GM18508 (cell line): ENCODE measurements around the gene STAC3.

ENCODE experiments used
- ATAC-seq: cut with Tn5 transposase; IDR thresholded peaks from one replicate; pipeline ENCODE4 v1.9.1; 2021; ENCODE audit warnings: moderate number of reproducible peaks; ENCODE audit not compliant: insufficient read depth, unreplicated experiment

The STAC3 gene

DNA sequence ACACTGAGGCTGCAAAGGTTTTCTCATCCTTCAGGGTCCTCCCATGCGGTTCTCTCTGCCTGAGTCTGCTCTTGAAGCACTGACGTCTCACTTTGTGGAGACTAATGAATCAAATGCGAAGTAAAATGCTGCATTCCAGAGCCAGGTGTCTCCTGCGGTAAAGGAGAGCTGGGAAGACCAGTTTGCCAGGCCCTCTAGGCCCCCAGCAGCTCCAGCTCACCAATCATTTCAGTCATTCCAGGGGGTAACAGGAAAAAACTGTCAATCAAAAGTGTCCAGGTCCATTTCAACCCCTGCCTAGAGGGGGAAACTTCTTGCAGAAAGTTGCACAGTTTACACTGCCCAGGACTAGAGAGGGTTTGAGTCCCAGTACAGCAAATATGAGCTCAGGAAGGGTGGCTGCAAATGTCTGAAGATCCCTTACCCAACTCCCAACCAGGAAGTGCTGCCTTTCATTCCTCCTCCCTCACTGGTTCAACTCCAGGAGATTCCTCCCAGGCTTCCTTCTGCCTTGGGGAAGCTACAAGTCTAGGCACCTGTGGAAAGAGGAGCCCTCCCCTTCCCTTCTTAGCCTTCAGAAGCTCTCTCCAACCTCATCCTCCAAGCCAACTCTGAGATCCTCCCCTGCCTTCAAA lies 37.1 kb downstream of the STAC3 start:
- no peak for ATAC-seq

- no peak for ATAC-seq
Measured at GRCh38 chr12:57213058-57213715, 37.8 kb downstream of the STAC3 start.

- no peak for ATAC-seq
Measured at GRCh38 chr12:57212701-57213057, 38.3 kb downstream of the STAC3 start.

GRCh38 chr12:57211791-57212700 lies 38.9 kb downstream of the STAC3 start:
- ATAC-seq: no peak

- no peak for ATAC-seq
Measured at GRCh38 chr12:57210926-57211692, 39.9 kb downstream of the STAC3 start.

GRCh38 chr12:57210461-57210860 lies 40.5 kb downstream of the STAC3 start:
- no peak for ATAC-seq

- ATAC-seq: no peak
Measured at GRCh38 chr12:57209916-57210315, 41.1 kb downstream of the STAC3 start.

DNA sequence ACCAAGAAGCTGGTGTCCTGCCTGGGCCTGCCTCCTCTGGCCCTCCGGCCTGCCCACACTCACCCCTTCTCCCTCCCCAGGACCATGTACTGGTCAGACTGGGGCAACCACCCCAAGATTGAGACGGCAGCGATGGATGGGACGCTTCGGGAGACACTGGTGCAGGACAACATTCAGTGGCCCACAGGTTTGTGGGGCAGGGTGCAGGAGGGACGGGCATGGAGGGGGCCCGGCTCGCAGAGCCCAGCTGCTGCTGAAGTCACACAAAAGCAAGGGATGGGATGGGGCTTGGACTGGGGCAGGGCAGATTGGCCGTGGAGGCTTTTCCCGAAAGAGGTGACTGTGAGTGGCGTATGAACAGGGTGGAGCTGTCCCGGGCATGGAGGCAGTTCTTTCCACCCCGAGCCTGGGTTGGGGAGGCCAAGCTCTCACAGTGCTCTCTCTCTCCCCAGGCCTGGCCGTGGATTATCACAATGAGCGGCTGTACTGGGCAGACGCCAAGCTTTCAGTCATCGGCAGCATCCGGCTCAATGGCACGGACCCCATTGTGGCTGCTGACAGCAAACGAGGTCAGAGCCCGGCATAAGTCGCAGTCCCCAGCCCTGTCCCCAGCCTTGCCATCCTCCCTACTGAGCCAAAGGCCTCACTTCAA lies 42.2 kb downstream of the STAC3 start:
- no peak for ATAC-seq

DNA sequence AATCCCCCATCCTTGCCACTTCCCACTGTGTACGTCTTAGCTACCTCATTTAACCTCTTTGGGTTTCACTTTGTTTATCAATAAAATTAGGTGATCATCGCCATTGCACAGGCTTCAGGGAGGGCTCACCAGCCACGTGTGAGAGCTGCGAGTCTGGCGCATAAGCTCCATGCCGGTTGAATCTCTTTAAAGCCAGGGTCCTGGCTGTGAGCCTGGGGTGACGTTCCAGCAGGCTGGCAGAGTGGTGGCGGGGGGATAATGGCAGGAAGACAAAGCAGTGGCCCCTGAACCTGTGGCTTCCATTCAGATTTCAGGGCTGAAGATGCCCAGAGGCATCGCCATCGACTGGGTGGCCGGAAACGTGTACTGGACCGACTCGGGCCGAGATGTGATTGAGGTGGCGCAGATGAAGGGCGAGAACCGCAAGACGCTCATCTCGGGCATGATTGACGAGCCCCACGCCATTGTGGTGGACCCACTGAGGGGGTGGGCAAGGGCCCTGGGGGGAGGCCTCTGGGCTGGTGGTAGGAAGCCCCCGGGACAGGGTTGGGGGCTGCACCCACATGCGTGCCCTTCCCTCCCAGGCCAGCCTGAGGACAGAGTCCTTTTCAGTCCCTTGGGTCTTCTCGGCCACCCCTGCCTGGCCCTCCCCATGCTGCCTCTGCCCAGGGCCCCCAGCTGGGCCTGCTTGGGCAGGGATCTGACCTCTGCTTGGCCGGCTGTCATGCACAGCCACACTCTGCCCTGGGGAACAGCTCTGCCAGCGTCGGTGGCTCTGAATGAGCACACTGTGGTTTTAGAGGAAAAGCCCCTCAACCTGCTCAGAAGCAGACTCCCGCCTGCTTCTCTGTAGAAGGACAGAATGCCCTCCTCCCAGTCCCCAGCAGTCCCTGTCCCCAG lies 43.0 kb downstream of the STAC3 start:
- ATAC-seq: no peak

DNA sequence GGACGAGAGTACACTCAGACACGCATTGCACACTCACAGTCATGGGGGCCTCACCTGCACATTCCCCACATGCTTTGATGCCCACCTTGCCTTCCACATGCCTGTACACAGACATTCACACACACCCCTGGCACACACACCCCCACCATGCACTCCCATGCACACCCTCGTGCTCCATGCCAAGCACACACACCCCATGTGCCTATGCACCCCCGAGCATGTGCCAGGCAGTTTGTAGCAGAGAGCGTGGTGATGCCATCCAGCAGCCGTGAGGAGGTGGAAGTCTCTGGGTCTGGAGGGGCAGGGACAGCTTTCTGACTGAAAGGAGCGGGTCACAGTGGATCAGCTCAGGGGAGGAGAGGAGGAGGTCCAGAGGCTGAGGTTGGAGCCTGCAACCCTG lies 45.1 kb downstream of the STAC3 start:
- no peak for ATAC-seq

- ATAC-seq: no peak
Measured at GRCh38 chr12:57205186-57205585, 45.8 kb downstream of the STAC3 start.

- no peak for ATAC-seq
Measured at GRCh38 chr12:57204454-57204853, 46.5 kb downstream of the STAC3 start.

GRCh38 chr12:57203791-57204190 lies 47.2 kb downstream of the STAC3 start:
- no peak for ATAC-seq

DNA sequence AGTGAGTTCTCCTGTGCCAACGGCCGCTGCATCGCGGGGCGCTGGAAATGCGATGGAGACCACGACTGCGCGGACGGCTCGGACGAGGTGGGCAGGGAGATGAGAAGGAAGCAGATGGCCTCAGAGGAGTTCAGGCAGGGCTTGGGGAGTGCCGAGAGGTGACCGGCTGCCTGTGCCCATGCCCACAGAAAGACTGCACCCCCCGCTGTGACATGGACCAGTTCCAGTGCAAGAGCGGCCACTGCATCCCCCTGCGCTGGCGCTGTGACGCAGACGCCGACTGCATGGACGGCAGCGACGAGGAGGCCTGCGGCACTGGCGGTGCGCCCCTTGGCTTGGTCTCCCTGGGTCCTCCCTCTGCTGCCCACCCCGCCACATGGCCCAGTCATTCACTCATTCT lies 47.8 kb downstream of the STAC3 start:
- ATAC-seq: no peak

- no peak for ATAC-seq
Measured at GRCh38 chr12:57202321-57202720, 48.7 kb downstream of the STAC3 start.

DNA sequence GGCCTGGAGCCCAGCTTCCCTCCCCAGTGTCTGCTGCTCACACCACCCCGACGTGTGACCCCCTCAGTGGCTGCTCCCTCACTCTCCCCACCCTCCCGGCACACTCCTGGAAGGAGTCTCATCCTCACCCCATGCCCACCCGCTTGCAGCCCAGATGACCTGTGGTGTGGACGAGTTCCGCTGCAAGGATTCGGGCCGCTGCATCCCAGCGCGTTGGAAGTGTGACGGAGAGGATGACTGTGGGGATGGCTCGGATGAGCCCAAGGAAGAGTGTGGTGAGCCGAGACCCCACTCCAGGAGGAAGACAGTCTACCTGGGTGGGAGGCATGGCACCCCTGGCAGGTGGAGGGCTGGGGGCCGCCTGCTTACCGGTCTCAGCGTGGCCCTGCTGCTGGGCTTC lies 49.4 kb downstream of the STAC3 start:
- ATAC-seq: no peak

DNA sequence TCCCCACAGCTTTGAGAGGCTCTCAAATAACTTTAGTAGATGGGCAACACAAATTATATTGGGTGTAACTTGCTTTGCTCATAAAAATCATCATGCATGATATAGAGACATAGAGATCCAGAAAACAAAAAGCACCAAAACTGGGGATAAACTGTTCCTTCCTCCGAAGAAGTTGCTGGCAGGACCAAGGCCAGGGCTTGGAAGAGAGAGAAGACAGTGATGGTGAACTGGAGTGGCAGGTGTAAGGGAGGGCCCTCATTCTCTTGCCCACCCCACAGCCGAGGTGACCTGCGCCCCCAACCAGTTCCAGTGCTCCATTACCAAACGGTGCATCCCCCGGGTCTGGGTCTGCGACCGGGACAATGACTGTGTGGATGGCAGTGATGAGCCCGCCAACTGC lies 49.8 kb downstream of the STAC3 start:
- no peak for ATAC-seq

DNA sequence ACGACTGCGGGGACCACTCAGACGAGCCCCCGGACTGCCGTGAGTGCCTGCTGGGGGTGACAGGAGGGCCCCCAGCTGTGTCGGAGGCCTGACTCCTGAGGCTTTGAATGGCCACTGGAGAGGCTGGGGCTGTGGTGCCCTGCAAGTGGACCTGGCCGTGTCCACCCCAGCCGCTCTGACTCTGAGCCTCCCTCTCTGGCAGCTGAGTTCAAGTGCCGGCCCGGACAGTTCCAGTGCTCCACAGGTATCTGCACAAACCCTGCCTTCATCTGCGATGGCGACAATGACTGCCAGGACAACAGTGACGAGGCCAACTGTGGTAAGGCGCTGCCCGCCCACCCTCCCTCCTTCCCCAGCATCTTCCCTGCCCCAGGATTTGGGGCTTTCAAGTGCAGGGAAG lies 50.5 kb downstream of the STAC3 start:
- ATAC-seq: no peak

- ATAC-seq: no peak
Measured at GRCh38 chr12:57199191-57199590, 51.8 kb downstream of the STAC3 start.
